OCI-LY7 (cell line): ENCODE results near the gene PPIB.

Source experiments
- CTCF ChIP-seq: fragments of 200-600 bp; sonication (generic); conservative IDR thresholded peaks from 2 replicates; pipeline ENCODE4 v1.5.1; 2014; ENCODE audit warnings: mild to moderate bottlenecking, antibody characterized with exemption, low read length, moderate library complexity, mixed read lengths
- EZH2phosphoT487 ChIP-seq: fragments of 200-600 bp; sonication (generic); IDR thresholded peaks from 2 replicates; pipeline ENCODE4 v1.6.1; 2018; ENCODE audit warnings: low read depth, borderline replicate concordance, mild to moderate bottlenecking, mixed run types, antibody characterized with exemption, low read length, moderate library complexity, mixed read lengths

GRCh38 chr15:64164436-64164835, 1.6 kb upstream of the PPIB start:
- TF ChIP-seq EZH2phosphoT487, result no peak
- no peak for TF ChIP-seq CTCF
